Cerebellar cortex (tissue), 1 donor: ENCODE measurements around the gene LSM14A.

Experiments used
- DNase-seq: peaks from one replicate; pipeline ENCODE4 v3.0.0-alpha.2; 2015; ENCODE audit warnings: low spot score

The LSM14A gene

GRCh38 chr19:34256835-34257558, 84.7 kb downstream of the LSM14A start:
- DNase-seq = no peak

- no peak for DNase-seq
Observed at GRCh38 chr19:34257559-34257924, 85.2 kb downstream of the LSM14A start.

- DNase-seq = no peak
Observed at GRCh38 chr19:34259367-34260095, 87.2 kb downstream of the LSM14A start.

- DNase-seq = no peak
Observed at GRCh38 chr19:34260771-34261173, 88.5 kb downstream of the LSM14A start.

GRCh38 chr19:34261334-34262109, 89.2 kb downstream of the LSM14A start:
- DNase-seq = no peak

- DNase-seq = no peak
Observed at GRCh38 chr19:34263745-34264237, 91.5 kb downstream of the LSM14A start.

- DNase-seq = no peak
Observed at GRCh38 chr19:34265221-34265650, 92.9 kb downstream of the LSM14A start.

GRCh38 chr19:34269081-34269480, 96.8 kb downstream of the LSM14A start:
- no peak for DNase-seq

- no peak for DNase-seq
Observed at GRCh38 chr19:34269489-34269888, 97.2 kb downstream of the LSM14A start.

GRCh38 chr19:34269968-34270621, 97.8 kb downstream of the LSM14A start:
- peak; percentile 66 for DNase-seq

- DNase-seq = no peak
Observed at GRCh38 chr19:34273121-34273520, 100.8 kb downstream of the LSM14A start.

GRCh38 chr19:34274284-34274826, 102.1 kb downstream of the LSM14A start:
- DNase-seq = no peak

GRCh38 chr19:34274827-34275625, 102.7 kb downstream of the LSM14A start:
- DNase-seq = no peak

GRCh38 chr19:34275705-34276104, 103.4 kb downstream of the LSM14A start:
- DNase-seq = no peak

GRCh38 chr19:34276614-34277013, 104.3 kb downstream of the LSM14A start:
- DNase-seq = no peak

GRCh38 chr19:34277244-34277643, 104.9 kb downstream of the LSM14A start:
- DNase-seq = no peak

GRCh38 chr19:34278783-34279182, 106.5 kb downstream of the LSM14A start:
- DNase-seq = no peak
